SK-N-SH (cell line): ENCODE measurements around the gene NMBR. TPM values are rescaled to one million over a fixed set of nuclear protein-coding genes. Genes with fewer than 3 reads are reported as not detected.

Source experiments
- CTCF ChIA-PET: fragments of 300-600, 350-600 bp; formaldehyde crosslinking; extraction: SDS; loops from one replicate; lab custom pipeline; 2021; lab: Yijun Ruan, JAX
- POLR2A ChIA-PET: fragments of 350-600 bp; sonication (Branson Sonifier 250); formaldehyde crosslinking; extraction: SDS; loops from one replicate; lab custom pipeline; 2020; ENCODE audit warnings: antibody characterized with exemption, inconsistent platforms; lab: Yijun Ruan, JAX
- DNase-seq: peaks from one replicate; pipeline ENCODE4 v3.0.0; 2012
- H2AFZ ChIP-seq: fragments of 200-600 bp; sonication (generic); 2 replicates; pipeline ENCODE4 v1.8.1; 2016; ENCODE audit warnings: antibody characterized with exemption, mild to moderate bottlenecking, low read depth
- H3F3A ChIP-seq: fragments of 200-600 bp; sonication (generic); replicated peaks from 2 replicates; pipeline ENCODE3; 2016; ENCODE audit warnings: antibody characterized with exemption, mild to moderate bottlenecking; ENCODE audit not compliant: insufficient read depth
- H3K27ac ChIP-seq, 2 experiments: fragments of 200-500 bp in 1 of 2; fragments of 200-600 bp in 1 of 2; sonication (Bioruptor generic) in 1 of 2; sonication (generic), shearing (Covaris generic) in 1 of 2; 2 replicates each; pipeline versions ENCODE4 v1.5.1 to v1.6.1; 2014 to 2016; ENCODE audit warnings: low read depth in 2 of 2, inconsistent platforms in 1 of 2, low read length in 1 of 2, mild to moderate bottlenecking in 1 of 2, mixed read lengths in 1 of 2
- H3K27me3 ChIP-seq: fragments of 200-600 bp; sonication (generic), shearing (Covaris generic); 2 replicates; pipeline ENCODE4 v1.6.1; 2016; ENCODE audit warnings: mixed run types; ENCODE audit not compliant: insufficient read depth
- H3K36me3 ChIP-seq, 2 experiments: fragments of 200-500 bp in 1 of 2; fragments of 200-600 bp in 1 of 2; sonication (Bioruptor generic) in 1 of 2; sonication (generic) in 1 of 2; replicated peaks in 1 of 2; 2 replicates each; pipeline versions ENCODE3 to v1.5.1; 2014 to 2016; ENCODE audit warnings: low read length in 1 of 2, mild to moderate bottlenecking in 1 of 2; ENCODE audit not compliant: insufficient read depth in 2 of 2, control insufficient read depth in 1 of 2
- H3K4me1 ChIP-seq, 2 experiments: fragments of 200-500 bp in 1 of 2; fragments of 200-600 bp in 1 of 2; sonication (Bioruptor generic) in 1 of 2; sonication (generic), shearing (Covaris generic) in 1 of 2; 2 replicates each; pipeline versions ENCODE4 v1.5.1 to v1.6.1; 2014 to 2016; ENCODE audit warnings: low read depth in 1 of 2, low read length in 1 of 2, mixed run types in 1 of 2; ENCODE audit not compliant: insufficient read depth in 2 of 2, control insufficient read depth in 1 of 2
- H3K4me2 ChIP-seq: fragments of 200-600 bp; sonication (generic), shearing (Covaris generic); 2 replicates; pipeline ENCODE4 v1.6.1; 2017; ENCODE audit warnings: mixed run types
- H3K4me3 ChIP-seq, 2 experiments: fragments of 200-500 bp in 1 of 2; fragments of 200-600 bp in 1 of 2; sonication (Bioruptor generic) in 1 of 2; sonication (generic), shearing (Covaris generic) in 1 of 2; 2 replicates each; pipeline versions ENCODE4 v1.5.1 to v1.8.1; 2014 to 2016; ENCODE audit warnings: low read depth in 2 of 2, inconsistent platforms in 1 of 2, low read length in 1 of 2, mild to moderate bottlenecking in 1 of 2, mixed read lengths in 1 of 2, moderate library complexity in 1 of 2
- H3K79me2 ChIP-seq: fragments of 200-600 bp; sonication (generic); 2 replicates; pipeline ENCODE4 v1.8.1; 2017; ENCODE audit warnings: mild to moderate bottlenecking; ENCODE audit not compliant: insufficient read depth
- H3K9ac ChIP-seq: fragments of 200-600 bp; sonication (generic); 2 replicates; pipeline ENCODE4 v1.6.1; 2017; ENCODE audit warnings: mixed run types
- H3K9me2 ChIP-seq: fragments of 200-600 bp; sonication (generic); 2 replicates; pipeline ENCODE4 v1.6.1; 2017; ENCODE audit warnings: mixed run types
- H3K9me3 ChIP-seq: fragments of 200-600 bp; sonication (generic); 2 replicates; pipeline ENCODE4 v1.6.1; 2017; ENCODE audit warnings: mixed run types, mild to moderate bottlenecking, moderate library complexity
- H4K20me1 ChIP-seq: fragments of 200-600 bp; sonication (generic); 2 replicates; pipeline ENCODE4 v1.6.1; 2017; ENCODE audit warnings: mild to moderate bottlenecking, mixed run types; ENCODE audit not compliant: insufficient read depth
- CTCF ChIP-seq: fragments of 200-600 bp; sonication (generic); IDR thresholded peaks from 2 replicates; pipeline ENCODE4 v1.6.1; 2017; ENCODE audit warnings: antibody characterized with exemption, mild to moderate bottlenecking, moderate library complexity
- EP300 ChIP-seq, 2 experiments: IDR thresholded peaks; 2 replicates each; pipeline versions ENCODE4 v1.4.0 to v1.6.1; 2012; ENCODE audit warnings: borderline replicate concordance in 1 of 2, low read depth in 1 of 2, low read length in 1 of 2
- FOSL2 ChIP-seq: IDR thresholded peaks from 2 replicates; pipeline ENCODE4 v1.4.0; 2012; ENCODE audit warnings: low read depth, mild to moderate bottlenecking, moderate library complexity, borderline replicate concordance
- FOXJ3 ChIP-seq: sonication (generic); formaldehyde crosslinking; IDR thresholded peaks from 2 replicates; pipeline ENCODE4 v1.5.1; 2020; ENCODE audit warnings: mild to moderate bottlenecking, missing genetic modification reagents
- FOXM1 ChIP-seq: IDR thresholded peaks from 2 replicates; pipeline ENCODE4 v1.4.0; 2012; ENCODE audit warnings: low read depth, mild to moderate bottlenecking
- IRF3 ChIP-seq: fragments of 150-350 bp; IDR thresholded peaks from 2 replicates; pipeline ENCODE4 v1.6.1; 2016; ENCODE audit warnings: mild to moderate bottlenecking, low read depth, low read length
- JUND ChIP-seq: IDR thresholded peaks from 2 replicates; pipeline ENCODE4 v1.4.0; 2012
- MXI1 ChIP-seq: IDR thresholded peaks from 2 replicates; pipeline ENCODE4 v1.6.1; 2012; ENCODE audit warnings: mild to moderate bottlenecking, low read depth, low read length, improper control_type of control experiment
- NRF1 ChIP-seq: IDR thresholded peaks from 2 replicates; pipeline ENCODE4 v1.6.1; 2012; ENCODE audit warnings: low read depth, mild to moderate bottlenecking, low read length
- POLR2AphosphoS5 ChIP-seq: IDR thresholded peaks from 2 replicates; pipeline ENCODE4 v1.6.1; 2012; ENCODE audit warnings: low read depth, low read length
- RAD21 ChIP-seq: IDR thresholded peaks from 2 replicates; pipeline ENCODE4 v1.6.1; 2012; ENCODE audit warnings: mild to moderate bottlenecking, low read length
- RCOR1 ChIP-seq: fragments of 150-350 bp; IDR thresholded peaks from 2 replicates; pipeline ENCODE4 v1.6.1; 2017; ENCODE audit warnings: antibody characterized with exemption, low read length
- RXRA ChIP-seq: IDR thresholded peaks from 2 replicates; pipeline ENCODE4 v1.4.0; 2012; ENCODE audit warnings: low read depth, mild to moderate bottlenecking, borderline replicate concordance
- SMC3 ChIP-seq: IDR thresholded peaks from 2 replicates; pipeline ENCODE4 v1.6.1; 2012; ENCODE audit warnings: low read depth, low read length, improper control_type of control experiment
- TAF1 ChIP-seq: IDR thresholded peaks from 2 replicates; pipeline ENCODE4 v1.6.1; 2012; ENCODE audit warnings: low read depth, mild to moderate bottlenecking, low read length, moderate library complexity, borderline replicate concordance
- YY1 ChIP-seq: IDR thresholded peaks from 2 replicates; pipeline ENCODE4 v1.4.0; 2012; ENCODE audit warnings: low read depth, mild to moderate bottlenecking
- WGBS: methylation state at CpG from one replicate; pipeline ENCODE4 v1.1.6; 2017; ENCODE audit warnings: low lambda C conversion rate; 5-methylcytosine and 5-hydroxymethylcytosine counted together
- polyA plus RNA-seq, 3 experiments: library from polyadenylated mRNA; depleted of rRNA; stranded (reverse); fragments of >200 nt; gene quantifications; 2 replicates each; pipeline ENCODE4 v1.2.3, GENCODE V29; 2012
- TF ChIP-seq, protein P1 (sequence below): IDR thresholded peaks from 2 replicates; pipeline ENCODE4 v1.4.0; 2012; ENCODE audit warnings: low read depth
- TF ChIP-seq, protein P2 (sequence below): IDR thresholded peaks from 2 replicates; pipeline ENCODE4; 2012

Gene NMBR
- polyA plus RNA-seq, 1 of the 3 experiments (the other 2 are of a cell fraction): not detected

DNA sequence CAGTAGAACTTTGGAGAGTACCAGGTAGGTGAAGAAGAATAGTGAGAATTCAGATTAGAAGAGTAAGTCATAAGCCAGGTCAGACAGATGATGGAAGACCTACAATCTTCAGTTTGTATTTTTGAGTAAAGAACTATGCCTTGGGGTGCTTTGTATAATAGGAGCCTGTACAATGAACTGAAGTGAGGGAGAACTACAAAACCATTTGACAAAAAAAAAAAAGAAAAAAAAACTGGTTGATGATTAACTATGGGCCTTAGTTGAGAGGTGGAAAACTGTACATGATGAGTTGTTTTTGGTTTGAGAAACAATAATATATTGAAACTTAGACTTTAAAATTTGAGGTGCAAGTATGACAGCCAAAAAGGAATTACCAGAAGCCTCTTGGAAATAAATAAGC lies 25.8 kb upstream of the NMBR start:
- Histone ChIP-seq H3K4me2 (no peak overlapping the region), H4K20me1 (no peaks in the 10 kb centered on the region), H3K4me3 (no peak overlapping the region), H3K79me2 (peaks cover 33% of the 10 kb centered on the region), H2AFZ (no peak overlapping the region), H3K27me3 (no peaks in the 10 kb centered on the region), H3K9me2 (0 out of 2 replicates have a peak, but pooled peaks cover 3% of the 10 kb centered on the region), H3K9ac (no peak overlapping the region), H3K9me3 (peaks cover 12% of the 10 kb centered on the region), H3K36me3 (peaks cover 76 to 86% of the 10 kb centered on the region in 2 experiments), H3K4me1 (no peaks in the 10 kb centered on the region; a peak in 1 of 4 replicates), H3F3A (peaks cover 12% of the 10 kb centered on the region), H3K27ac (no peak overlapping the region)
- ChIA-PET CTCF (interaction anchor here (1.2 to 1.3 kb wide), 2 partner anchors 16 to 35 kb away, joined by 3 read pairs; no protein-coding TSS in a partner anchor), POLR2A (no interaction called here)
- TF ChIP-seq POLR2AphosphoS5 (no peak), FOSL2 (no peak), FOXJ3 (CRISPR knock-in tag) (no peak), FOXM1 (no peak)
- TF ChIP-seq, protein P1, sequence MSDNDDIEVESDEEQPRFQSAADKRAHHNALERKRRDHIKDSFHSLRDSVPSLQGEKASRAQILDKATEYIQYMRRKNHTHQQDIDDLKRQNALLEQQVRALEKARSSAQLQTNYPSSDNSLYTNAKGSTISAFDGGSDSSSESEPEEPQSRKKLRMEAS: no peak
- DNase-seq: no peak

DNA sequence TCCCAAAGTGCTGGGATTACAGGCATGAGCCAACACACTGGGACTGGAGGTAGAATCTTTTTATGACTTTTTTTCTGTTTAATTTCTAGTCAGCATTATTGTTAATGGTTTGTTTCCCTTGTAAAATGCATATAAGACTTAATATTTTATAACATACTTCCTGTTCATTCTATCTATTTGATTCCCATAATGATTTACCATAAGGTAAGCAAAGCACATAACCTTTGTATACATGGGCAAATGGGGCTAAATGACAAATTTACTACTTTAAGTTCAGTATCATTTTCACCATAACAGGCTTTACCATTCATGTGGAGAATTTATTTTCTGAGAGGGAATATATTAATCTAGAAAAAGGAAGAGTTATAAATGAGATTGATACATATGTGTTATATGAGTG lies 24.4 kb upstream of the NMBR start:
- no peak for DNase-seq
- H3K9me2 ChIP-seq: 0 out of 2 replicates have a peak, but pooled peaks cover 3% of the 10 kb centered on the region
- no peak overlapping the region for H2AFZ ChIP-seq
- no peak overlapping the region for H3K4me3 ChIP-seq
- H3K4me2 ChIP-seq: no peak overlapping the region
- no peaks in the 10 kb centered on the region for H4K20me1 ChIP-seq
- H3K27me3 ChIP-seq: no peaks in the 10 kb centered on the region
- TF ChIP-seq YY1 (no peak), NRF1 (no peak), JUND (no peak), RAD21 (no peak), TAF1 (no peak)
- TF ChIP-seq, protein P2, sequence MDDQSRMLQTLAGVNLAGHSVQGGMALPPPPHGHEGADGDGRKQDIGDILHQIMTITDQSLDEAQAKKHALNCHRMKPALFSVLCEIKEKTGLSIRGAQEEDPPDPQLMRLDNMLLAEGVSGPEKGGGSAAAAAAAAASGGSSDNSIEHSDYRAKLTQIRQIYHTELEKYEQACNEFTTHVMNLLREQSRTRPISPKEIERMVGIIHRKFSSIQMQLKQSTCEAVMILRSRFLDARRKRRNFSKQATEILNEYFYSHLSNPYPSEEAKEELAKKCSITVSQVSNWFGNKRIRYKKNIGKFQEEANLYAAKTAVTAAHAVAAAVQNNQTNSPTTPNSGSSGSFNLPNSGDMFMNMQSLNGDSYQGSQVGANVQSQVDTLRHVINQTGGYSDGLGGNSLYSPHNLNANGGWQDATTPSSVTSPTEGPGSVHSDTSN: no peak
- TF ChIP-seq, all 33 proteins: peak for 0
- Histone ChIP-seq H3K36me3 (peaks cover 71 to 85% of the 10 kb centered on the region in 2 experiments), H3K9ac (no peak overlapping the region), H3K9me3 (peaks cover 4% of the 10 kb centered on the region; the same call in 1 of the 2 replicates), H3K27ac (no peak overlapping the region), H3K79me2 (peaks cover 42% of the 10 kb centered on the region), H3F3A (peaks cover 12% of the 10 kb centered on the region), H3K4me1 (no peaks in the 10 kb centered on the region; a peak in 1 of 4 replicates)
- ChIA-PET POLR2A (no interaction called here), CTCF (interaction anchor here (0.8 kb wide), 1 partner anchor 25 kb away, joined by 3 read pairs; no protein-coding TSS in a partner anchor)

DNA sequence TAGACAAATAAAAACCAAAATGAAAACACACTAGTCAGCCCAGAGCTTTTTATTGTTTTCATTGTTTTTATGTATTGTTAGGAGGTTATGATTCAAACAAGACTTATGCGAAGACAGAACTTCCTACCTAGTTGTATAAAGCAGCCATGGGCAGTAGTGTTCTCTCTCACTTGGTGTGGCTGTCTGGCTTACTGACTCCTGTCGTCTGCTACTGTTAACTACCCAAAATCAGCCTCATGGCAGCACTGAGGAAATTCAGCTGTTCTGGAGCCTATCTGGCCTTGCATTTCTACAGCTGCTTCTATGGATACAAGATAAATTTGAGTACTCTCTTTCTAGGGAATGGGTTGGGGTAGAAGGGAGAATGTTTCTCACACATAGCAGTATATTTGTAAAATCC lies 20.6 kb upstream of the NMBR start:
- H3K79me2 ChIP-seq: peaks cover 70% of the 10 kb centered on the region
- 84% methylated on average over 2 of the region's 2 CpGs for WGBS
- H3F3A ChIP-seq: peaks cover 14% of the 10 kb centered on the region
- no peak overlapping the region for H3K4me2 ChIP-seq
- H3K4me3 ChIP-seq: no peak overlapping the region
- no peaks in the 10 kb centered on the region; a peak in 1 of 4 replicates for H3K4me1 ChIP-seq
- H3K9me3 ChIP-seq: no peaks in the 10 kb centered on the region
- no peak overlapping the region for H2AFZ ChIP-seq
- no peaks in the 10 kb centered on the region for H3K9me2 ChIP-seq
- peaks cover 43 to 57% of the 10 kb centered on the region in 2 experiments for H3K36me3 ChIP-seq
- no peaks in the 10 kb centered on the region for H3K27me3 ChIP-seq
- ChIA-PET CTCF (interaction anchor here (0.8 kb wide), 1 partner anchor 11 kb away, joined by 4 read pairs; no protein-coding TSS in a partner anchor), POLR2A (no interaction called here)
- no peak overlapping the region for H3K9ac ChIP-seq
- H3K27ac ChIP-seq: no peak overlapping the region
- DNase-seq: no peak
- H4K20me1 ChIP-seq: 0 out of 2 replicates have a peak, but pooled peaks cover 13% of the 10 kb centered on the region
- TF ChIP-seq EP300 (IDR thresholded peaks at IDR 0.05; ENCODE audit: borderline replicate concordance in 1 of 2, low read depth in 1 of 2, low read length in 1 of 2) (no peak), POLR2AphosphoS5 (no peak), IRF3 (no peak), RCOR1 (no peak), RAD21 (no peak), NRF1 (no peak), SMC3 (no peak), MXI1 (no peak), CTCF (no peak), JUND (no peak), RXRA (no peak)
- TF ChIP-seq, protein P1: no peak
